ENCODE results near the gene MRPS34.

DNA sequence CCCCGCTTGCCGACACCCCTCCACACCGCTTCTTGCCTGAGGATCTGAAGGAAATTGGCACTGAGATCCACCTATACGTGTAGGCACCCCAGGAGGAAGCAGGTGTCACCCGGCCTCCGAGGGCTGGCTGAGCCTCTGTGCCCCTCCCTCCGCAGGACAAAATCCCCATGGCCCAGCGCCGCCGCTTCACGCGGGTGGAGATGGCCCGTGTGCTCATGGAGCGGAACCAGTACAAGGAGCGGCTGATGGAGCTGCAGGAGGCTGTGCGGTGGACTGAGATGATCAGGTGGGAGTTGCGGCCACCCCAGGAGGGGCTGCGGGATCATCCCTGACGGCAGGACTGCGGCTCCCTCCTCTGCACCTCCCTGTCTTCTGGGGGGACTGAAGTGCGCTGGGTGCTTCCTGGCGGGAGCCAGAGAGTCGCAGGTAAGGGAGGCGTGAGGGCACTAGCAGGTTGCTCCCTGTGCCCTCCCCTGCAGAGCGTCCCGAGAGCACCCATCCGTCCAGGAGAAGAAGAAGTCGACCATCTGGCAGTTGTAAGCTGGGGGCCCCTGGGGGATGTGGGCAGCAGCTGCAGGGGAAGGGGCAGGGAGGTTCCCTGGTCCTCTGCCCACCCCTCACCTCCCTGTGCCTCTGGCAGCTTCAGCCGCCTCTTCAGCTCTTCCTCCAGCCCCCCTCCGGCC is 10.6 kb downstream of the MRPS34 start:
- TF ChIP-seq, protein P1, sequence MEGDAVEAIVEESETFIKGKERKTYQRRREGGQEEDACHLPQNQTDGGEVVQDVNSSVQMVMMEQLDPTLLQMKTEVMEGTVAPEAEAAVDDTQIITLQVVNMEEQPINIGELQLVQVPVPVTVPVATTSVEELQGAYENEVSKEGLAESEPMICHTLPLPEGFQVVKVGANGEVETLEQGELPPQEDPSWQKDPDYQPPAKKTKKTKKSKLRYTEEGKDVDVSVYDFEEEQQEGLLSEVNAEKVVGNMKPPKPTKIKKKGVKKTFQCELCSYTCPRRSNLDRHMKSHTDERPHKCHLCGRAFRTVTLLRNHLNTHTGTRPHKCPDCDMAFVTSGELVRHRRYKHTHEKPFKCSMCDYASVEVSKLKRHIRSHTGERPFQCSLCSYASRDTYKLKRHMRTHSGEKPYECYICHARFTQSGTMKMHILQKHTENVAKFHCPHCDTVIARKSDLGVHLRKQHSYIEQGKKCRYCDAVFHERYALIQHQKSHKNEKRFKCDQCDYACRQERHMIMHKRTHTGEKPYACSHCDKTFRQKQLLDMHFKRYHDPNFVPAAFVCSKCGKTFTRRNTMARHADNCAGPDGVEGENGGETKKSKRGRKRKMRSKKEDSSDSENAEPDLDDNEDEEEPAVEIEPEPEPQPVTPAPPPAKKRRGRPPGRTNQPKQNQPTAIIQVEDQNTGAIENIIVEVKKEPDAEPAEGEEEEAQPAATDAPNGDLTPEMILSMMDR (IDR thresholded peaks at IDR 0.05 in 2 of 3, conservative IDR thresholded peaks at IDR 0.05 in 1 of 3; ENCODE audit: insufficient read depth in 2 of 3, low read depth in 1 of 3, low read length in 3 of 3) = no peak; a peak in 1 of 6 replicates
- TF ChIP-seq ZNF282 (CRISPR knock-in tag; IDR thresholded peaks at IDR 0.05) (no peak), SMAD4 (CRISPR knock-in tag; conservative IDR thresholded peaks at IDR 0.05) (no peak), RAD21 (CRISPR knock-in tag; conservative IDR thresholded peaks at IDR 0.05 in 1 of 2, IDR thresholded peaks at IDR 0.05 in 1 of 2) (no peak), MYC (IDR thresholded peaks at IDR 0.05; ENCODE audit: low read depth, low read length) (no peak), MYC (CRISPR knock-in tag; IDR thresholded peaks at IDR 0.05; ENCODE audit: borderline replicate concordance, low read depth) (no peak), POLR2A (conservative IDR thresholded peaks at IDR 0.05) (no peak), KLF13 (tag; IDR thresholded peaks at IDR 0.05; ENCODE audit: borderline replicate concordance, low read depth) (no peak), KDM1A (IDR thresholded peaks at IDR 0.05) (no peak), MBD2 (IDR thresholded peaks at IDR 0.05; ENCODE audit: borderline replicate concordance, low read depth) (no peak), CHD2 (IDR thresholded peaks at IDR 0.05; ENCODE audit: low read depth, low read length) (no peak), EHMT2 (IDR thresholded peaks at IDR 0.05) (no peak)
- TF ChIP-seq, protein P2, sequence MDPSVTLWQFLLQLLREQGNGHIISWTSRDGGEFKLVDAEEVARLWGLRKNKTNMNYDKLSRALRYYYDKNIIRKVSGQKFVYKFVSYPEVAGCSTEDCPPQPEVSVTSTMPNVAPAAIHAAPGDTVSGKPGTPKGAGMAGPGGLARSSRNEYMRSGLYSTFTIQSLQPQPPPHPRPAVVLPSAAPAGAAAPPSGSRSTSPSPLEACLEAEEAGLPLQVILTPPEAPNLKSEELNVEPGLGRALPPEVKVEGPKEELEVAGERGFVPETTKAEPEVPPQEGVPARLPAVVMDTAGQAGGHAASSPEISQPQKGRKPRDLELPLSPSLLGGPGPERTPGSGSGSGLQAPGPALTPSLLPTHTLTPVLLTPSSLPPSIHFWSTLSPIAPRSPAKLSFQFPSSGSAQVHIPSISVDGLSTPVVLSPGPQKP (CRISPR knock-in tag; IDR thresholded peaks at IDR 0.05) = no peak
- TF ChIP-seq, protein P3, sequence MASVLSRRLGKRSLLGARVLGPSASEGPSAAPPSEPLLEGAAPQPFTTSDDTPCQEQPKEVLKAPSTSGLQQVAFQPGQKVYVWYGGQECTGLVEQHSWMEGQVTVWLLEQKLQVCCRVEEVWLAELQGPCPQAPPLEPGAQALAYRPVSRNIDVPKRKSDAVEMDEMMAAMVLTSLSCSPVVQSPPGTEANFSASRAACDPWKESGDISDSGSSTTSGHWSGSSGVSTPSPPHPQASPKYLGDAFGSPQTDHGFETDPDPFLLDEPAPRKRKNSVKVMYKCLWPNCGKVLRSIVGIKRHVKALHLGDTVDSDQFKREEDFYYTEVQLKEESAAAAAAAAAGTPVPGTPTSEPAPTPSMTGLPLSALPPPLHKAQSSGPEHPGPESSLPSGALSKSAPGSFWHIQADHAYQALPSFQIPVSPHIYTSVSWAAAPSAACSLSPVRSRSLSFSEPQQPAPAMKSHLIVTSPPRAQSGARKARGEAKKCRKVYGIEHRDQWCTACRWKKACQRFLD (CRISPR knock-in tag; IDR thresholded peaks at IDR 0.05) = no peak
- TF ChIP-seq, protein P4, sequence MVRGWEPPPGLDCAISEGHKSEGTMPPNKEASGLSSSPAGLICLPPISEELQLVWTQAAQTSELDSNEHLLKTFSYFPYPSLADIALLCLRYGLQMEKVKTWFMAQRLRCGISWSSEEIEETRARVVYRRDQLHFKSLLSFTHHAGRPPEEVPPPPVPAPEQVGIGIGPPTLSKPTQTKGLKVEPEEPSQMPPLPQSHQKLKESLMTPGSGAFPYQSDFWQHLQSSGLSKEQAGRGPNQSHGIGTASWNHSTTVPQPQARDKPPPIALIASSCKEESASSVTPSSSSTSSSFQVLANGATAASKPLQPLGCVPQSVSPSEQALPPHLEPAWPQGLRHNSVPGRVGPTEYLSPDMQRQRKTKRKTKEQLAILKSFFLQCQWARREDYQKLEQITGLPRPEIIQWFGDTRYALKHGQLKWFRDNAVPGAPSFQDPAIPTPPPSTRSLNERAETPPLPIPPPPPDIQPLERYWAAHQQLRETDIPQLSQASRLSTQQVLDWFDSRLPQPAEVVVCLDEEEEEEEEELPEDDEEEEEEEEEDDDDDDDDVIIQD (CRISPR knock-in tag; IDR thresholded peaks at IDR 0.05) = no peak
